ENCODE data around the gene CBFB.

The CBFB gene

GRCh38 chr16:67100569-67101310 is 71.8 kb downstream of the CBFB start:
- peak; percentile 62 for DNase-seq (ENCODE audit: low spot score)
- in situ Hi-C loops (cut with MboI; ENCODE audit: low pct_unique_long_range_greater_than_20kb, low sequenced_read_pairs, unreplicated experiment) = no loop called here
- TF ChIP-seq CTCF (IDR thresholded peaks at IDR 0.05; ENCODE audit: extremely low read depth, insufficient read depth, missing control alignments) = peak; percentile 37

- in situ Hi-C loops (cut with MboI; ENCODE audit: low pct_unique_long_range_greater_than_20kb, low sequenced_read_pairs, unreplicated experiment) = no loop called here
- TF ChIP-seq CTCF (IDR thresholded peaks at IDR 0.05; ENCODE audit: extremely low read depth, insufficient read depth, missing control alignments) = no peak
- no peak for DNase-seq (ENCODE audit: low spot score)
These were observed 72.5 kb downstream of the CBFB start for GRCh38 chr16:67101311-67102082.

- no peak for TF ChIP-seq CTCF (IDR thresholded peaks at IDR 0.05; ENCODE audit: extremely low read depth, insufficient read depth, missing control alignments)
- DNase-seq (ENCODE audit: low spot score) = no peak
- in situ Hi-C loops (cut with MboI; ENCODE audit: low pct_unique_long_range_greater_than_20kb, low sequenced_read_pairs, unreplicated experiment) = no loop called here
These were observed 75.1 kb downstream of the CBFB start for GRCh38 chr16:67104061-67104460.

GRCh38 chr16:67104845-67105244 is 75.9 kb downstream of the CBFB start:
- DNase-seq (ENCODE audit: low spot score) = no peak
- in situ Hi-C loops (cut with MboI; ENCODE audit: low pct_unique_long_range_greater_than_20kb, low sequenced_read_pairs, unreplicated experiment) = no loop called here
- no peak for TF ChIP-seq CTCF (IDR thresholded peaks at IDR 0.05; ENCODE audit: extremely low read depth, insufficient read depth, missing control alignments)

- in situ Hi-C loops (cut with MboI; ENCODE audit: low pct_unique_long_range_greater_than_20kb, low sequenced_read_pairs, unreplicated experiment) = no loop called here
- no peak for TF ChIP-seq CTCF (IDR thresholded peaks at IDR 0.05; ENCODE audit: extremely low read depth, insufficient read depth, missing control alignments)
- DNase-seq (ENCODE audit: low spot score) = no peak
These were observed 76.3 kb downstream of the CBFB start for GRCh38 chr16:67105246-67105645.

GRCh38 chr16:67105881-67106280 is 76.9 kb downstream of the CBFB start:
- in situ Hi-C loops (cut with MboI; ENCODE audit: low pct_unique_long_range_greater_than_20kb, low sequenced_read_pairs, unreplicated experiment) = no loop called here
- TF ChIP-seq CTCF (IDR thresholded peaks at IDR 0.05; ENCODE audit: extremely low read depth, insufficient read depth, missing control alignments) = no peak

More at GRCh38 chr16:67105881-67106280, 76.9 kb downstream of the CBFB start:
- no peak for DNase-seq (ENCODE audit: low spot score)
